Epidermal melanocyte (primary cell): Measurements from ENCODE around the gene ACP1.

ENCODE experiments used
- DNase-seq: peaks from one replicate; pipeline ENCODE4 v3.0.0; 2011; ENCODE audit warnings: low spot score; ENCODE audit not compliant: insufficient read length

The ACP1 gene

GRCh38 chr2:280650-281110, 15.9 kb downstream of the ACP1 start:
- no peak for DNase-seq

DNA sequence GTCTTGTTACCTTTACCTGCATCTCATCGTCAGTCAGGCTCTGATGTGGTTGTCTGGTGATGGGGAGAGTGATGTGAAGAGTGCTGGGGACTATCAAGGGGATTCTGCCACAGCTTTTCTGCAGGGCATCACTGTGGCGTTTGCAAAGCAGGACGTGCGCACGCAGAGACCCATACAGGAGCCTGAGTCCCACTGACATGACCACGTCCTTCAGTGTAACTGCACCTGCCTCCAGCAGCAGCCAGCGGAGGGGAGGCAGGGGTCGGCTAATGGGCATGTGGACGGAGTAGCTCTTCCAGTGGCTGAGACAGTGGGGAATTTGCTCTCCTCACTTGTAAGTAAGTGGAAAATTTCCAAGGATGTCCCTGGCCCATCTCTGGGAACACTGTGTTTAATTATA, 16.6 kb downstream of the ACP1 start:
- DNase-seq, result no peak

GRCh38 chr2:282371-283263, 17.9 kb downstream of the ACP1 start:
- DNase-seq, result no peak

DNA sequence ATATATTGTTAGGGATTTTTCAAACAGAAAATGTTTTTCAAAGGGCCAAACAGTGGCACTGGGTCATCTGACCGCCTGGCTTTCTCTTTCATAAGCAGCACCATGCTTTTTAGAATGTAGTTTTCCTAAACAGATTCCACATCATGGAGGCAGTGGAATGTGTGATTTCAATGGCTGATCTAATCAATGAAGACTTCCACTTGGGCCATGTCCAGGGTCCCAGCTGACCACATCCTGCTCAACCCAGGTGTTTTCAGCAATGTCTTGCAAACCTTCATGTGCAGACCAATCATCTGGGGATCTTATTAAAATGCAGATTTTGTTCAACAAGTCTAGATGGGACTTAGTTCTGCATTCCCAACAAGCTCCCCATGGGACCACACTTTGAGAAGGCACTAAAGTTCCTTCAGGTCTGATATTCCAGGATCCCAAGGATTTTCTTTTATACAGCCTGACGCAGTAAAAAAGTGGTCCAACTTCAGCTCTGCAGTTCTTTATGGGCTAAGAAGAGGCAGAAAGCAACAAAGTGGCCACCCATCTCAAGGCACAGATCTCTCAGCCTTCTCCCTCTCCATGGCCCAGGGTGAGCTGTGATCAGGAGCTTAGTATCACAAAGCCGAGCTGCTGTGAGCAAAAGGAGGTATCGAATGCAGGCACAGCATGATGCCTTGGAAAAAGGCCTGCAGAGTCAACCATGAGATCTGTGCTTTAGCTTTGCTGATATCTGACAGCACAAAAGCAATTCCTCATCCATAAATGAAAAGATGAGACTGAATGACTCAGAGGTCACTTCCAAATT, 19.4 kb downstream of the ACP1 start:
- DNase-seq, result no peak

GRCh38 chr2:284896-285492, 20.2 kb downstream of the ACP1 start:
- DNase-seq, result no peak

GRCh38 chr2:285531-285930, 20.8 kb downstream of the ACP1 start:
- DNase-seq, result no peak

- no peak for DNase-seq
Measured at GRCh38 chr2:286035-286434, 21.3 kb downstream of the ACP1 start.

DNA sequence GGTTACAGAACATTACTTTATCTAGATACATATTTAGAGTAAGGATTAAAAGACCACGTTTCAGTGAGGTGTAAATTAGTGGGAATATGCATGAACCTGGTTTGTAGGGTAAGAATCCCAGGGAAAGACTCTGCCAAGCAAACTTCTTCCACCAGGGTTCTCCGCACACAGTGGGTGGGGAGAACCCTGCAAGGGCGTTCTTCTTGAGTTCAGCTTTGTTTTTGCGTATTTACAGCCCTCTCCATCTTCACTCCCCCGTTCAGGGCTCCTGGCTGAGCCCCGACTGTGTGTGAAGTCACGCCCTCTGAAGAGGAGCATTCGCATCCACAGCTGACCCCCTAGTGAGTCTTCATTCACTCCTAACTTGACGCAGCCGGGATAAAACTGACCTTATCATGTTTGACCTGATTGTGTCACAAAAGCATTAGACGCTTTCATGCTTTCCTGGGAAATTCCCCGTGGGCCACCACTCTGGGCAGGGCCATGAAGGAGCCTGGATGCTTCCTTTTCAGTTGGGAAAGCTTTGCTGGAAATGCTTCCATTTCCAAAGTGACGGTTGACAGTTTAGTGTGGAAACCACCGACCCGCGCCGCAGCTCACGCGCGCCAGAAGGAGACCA, 22.1 kb downstream of the ACP1 start:
- DNase-seq, result no peak

- DNase-seq, result no peak
Measured at GRCh38 chr2:287471-287885, 22.7 kb downstream of the ACP1 start.

DNA sequence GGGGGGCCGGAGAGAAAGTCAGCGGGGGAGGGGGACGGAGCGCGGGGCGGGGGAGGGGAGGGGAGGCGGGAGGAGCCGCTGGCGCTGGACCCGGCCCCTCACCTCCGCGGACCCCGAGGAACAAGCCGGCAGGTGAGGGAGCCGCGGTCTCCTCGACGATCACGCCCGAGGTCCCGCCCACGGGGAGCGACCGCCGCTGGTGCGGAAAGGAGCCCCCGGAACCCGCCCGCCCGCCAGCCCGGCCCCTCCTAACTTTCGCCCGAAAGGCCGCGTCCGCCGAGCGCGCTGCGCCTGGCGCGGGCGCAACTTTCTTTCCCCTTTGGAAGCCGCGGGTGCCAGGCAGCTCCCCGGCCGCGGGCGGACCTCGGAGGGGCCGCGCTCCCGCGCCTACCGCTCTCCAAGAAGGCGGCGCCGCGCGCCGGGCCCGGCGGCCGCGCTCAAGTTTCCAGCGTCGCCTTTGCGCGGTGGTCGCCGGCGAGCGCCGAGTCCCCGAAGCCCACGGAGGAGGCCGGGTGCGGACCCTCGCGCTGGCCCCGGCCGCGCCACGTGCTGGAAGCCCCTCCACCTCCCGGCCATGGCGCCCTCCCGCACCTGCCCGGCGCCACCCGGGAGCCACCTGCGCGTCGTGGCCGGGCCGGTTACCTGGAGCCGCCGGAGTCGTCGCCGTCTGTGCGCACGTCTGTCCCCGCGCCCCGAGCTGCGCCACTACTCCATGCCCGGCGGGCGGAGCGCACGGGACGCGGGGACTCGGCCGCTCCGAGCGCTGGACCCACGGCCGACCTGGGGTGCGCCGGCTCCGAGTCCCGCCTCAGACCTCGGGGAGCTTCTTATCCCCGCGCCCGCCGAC, 23.4 kb downstream of the ACP1 start, which contains the start of gene ALKAL2:
Gene ALKAL2, minus strand, starts transcription at position 181 of the 847 bp plus-strand sequence. CDS start 256 bp downstream, outside the sequence.
- DNase-seq, result no peak

- DNase-seq, result no peak
Measured at GRCh38 chr2:288758-289361, 24.1 kb downstream of the ACP1 start.

DNA sequence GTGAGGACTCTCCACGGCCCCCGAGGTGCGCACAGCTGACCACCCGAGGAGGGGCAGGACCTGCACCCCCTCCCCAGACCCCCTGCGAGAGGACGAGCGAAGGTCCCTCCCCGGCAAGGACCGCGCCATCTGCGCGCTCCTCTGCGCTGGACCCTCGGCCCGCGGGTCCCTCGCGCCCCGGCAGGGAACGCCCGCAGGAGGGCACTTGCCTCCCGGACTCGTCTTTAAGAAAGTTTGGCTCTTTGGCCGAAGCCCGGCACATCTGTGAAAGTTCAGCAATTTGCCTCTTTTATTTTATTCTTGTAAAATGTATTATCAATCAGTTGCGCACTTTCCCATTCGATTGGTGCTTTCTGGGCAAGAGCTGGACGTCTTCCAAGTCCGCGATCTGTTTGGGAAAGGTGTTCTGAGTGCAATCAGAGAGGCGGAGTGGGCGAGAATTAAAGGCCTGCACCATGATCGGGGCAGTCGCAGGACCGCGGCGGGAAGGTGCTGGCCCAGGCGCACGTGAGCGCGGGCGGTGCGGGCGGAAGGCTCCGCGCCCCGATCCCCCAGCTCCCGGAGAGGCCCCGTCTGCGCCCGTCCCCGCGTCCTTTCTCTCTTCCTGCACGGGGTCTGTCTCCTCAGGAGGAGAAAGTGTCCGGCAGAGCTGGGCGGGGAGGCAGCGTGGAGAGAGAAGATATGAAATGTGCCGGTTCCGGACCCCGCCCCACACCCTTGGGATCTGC, 24.8 kb downstream of the ACP1 start:
- no peak for DNase-seq

DNA sequence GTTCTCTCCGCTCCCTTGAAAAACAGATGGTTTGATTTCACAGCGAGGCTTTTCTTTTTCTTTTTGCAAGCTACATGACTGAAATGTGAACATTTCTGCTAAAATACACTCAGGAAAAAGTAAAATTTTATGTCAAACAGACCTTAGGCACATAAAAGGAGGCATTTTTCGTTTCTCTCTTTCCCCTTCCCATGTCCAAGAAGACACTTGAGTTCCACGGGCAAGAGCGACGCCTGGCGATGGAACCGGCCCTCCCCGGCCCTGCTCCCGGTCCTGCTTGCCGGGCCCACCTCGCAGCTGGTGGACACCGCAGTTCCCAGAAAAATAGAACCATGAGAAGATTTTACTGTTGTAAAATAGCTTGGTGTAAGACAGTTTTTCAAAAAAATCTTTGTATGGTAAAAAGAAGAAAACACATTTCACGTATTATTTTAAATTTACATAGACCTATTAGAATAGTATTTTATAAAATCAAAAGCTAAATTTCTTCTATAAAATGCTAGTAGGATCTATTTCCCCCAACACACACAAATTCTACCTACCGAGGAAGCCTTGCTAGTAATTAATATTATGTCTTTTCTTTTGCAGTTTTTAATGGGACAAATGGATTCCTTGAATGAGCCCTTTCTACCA, 25.5 kb downstream of the ACP1 start:
- DNase-seq, result peak; percentile 86

DNA sequence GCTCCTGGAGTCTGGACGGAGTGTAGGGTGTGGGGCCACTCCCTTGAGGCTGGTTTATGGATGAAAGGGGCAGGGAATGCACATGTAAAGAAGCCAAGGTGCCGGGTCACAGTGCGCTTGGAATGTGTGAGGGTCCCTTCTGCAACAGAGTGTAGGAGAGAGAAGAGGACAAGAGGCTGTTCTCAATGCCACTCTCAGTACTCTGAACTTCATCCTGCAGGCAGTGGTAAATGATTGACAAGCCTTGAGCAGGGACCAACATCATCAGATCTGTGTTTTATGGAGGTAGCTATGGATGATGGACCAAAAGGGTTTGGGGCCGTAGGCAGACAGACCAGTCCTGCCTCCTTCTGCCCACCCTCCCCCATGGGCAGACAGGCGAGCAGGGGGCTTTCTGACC, 30.3 kb downstream of the ACP1 start:
- DNase-seq, result no peak

GRCh38 chr2:296354-296753, 31.6 kb downstream of the ACP1 start:
- DNase-seq, result no peak

GRCh38 chr2:305366-305765, 40.6 kb downstream of the ACP1 start:
- no peak for DNase-seq

- no peak for DNase-seq
Measured at GRCh38 chr2:309148-309953, 44.6 kb downstream of the ACP1 start.

DNA sequence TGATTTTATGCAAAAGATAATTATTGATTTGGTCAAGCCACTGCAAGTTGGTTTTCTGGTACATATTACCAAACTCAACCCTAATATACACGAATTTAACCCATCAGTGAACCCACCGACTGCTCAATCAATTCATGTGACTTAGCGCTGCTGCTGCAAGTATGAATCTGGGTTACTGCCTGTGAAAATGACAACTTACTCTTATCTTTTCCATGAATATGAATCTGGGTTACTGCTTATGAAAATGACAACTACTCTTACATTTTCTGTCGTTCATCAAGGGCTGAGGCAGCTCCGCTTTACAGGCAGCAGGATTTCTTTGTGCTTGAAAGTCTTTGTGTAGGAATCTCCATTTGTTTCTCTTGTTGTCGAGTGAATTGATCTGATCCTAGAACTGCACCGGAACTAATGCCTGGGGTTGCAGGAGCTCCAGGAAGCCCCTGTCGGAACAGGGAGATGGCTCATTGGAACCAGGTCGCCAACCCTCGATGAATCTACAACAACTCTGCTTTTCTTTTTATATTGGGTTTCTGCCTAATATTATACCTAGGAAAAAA, 45.3 kb downstream of the ACP1 start:
- no peak for DNase-seq
